GM21390 (cell line): ENCODE results near the gene BUD23.

Source experiments
- ATAC-seq: cut with Tn5 transposase; IDR thresholded peaks from one replicate; pipeline ENCODE4 v1.9.1; 2021; ENCODE audit not compliant: unreplicated experiment

Gene BUD23

GRCh38 chr7:73740771-73741170, 57.4 kb downstream of the BUD23 start:
- no peak for ATAC-seq

GRCh38 chr7:73741600-73741999, 58.2 kb downstream of the BUD23 start:
- ATAC-seq = no peak

GRCh38 chr7:73742338-73742752, 58.9 kb downstream of the BUD23 start:
- no peak for ATAC-seq

- ATAC-seq = no peak
These were observed 59.6 kb downstream of the BUD23 start for GRCh38 chr7:73742753-73743641.

- no peak for ATAC-seq
These were observed 63.0 kb downstream of the BUD23 start for GRCh38 chr7:73746378-73746777.
